HG03469 (cell line): ENCODE data around the gene APOBR.
"Not testable (repeated sequence)": the region's sequence is repeated elsewhere in the genome, so short reads cannot be mapped to it uniquely, and the experiment has no call there.

ENCODE experiments used
- ATAC-seq: cut with Tn5 transposase; IDR thresholded peaks from one replicate; pipeline ENCODE4 v1.9.1; 2021; ENCODE audit warnings: mild to moderate bottlenecking, moderate library complexity, moderate number of reproducible peaks; ENCODE audit not compliant: unreplicated experiment

APOBR gene

GRCh38 chr16:28498666-28499381 is 4.4 kb downstream of the APOBR start:
- ATAC-seq: no peak

GRCh38 chr16:28499854-28500253 is 5.4 kb downstream of the APOBR start:
- ATAC-seq: no peak

GRCh38 chr16:28500476-28501180 is 6.2 kb downstream of the APOBR start:
- not testable (repeated sequence) for ATAC-seq

- no peak for ATAC-seq
These were observed 7.1 kb downstream of the APOBR start for GRCh38 chr16:28501258-28502232.

GRCh38 chr16:28502290-28502689 is 7.8 kb downstream of the APOBR start:
- no peak for ATAC-seq

- no peak for ATAC-seq
These were observed 9.2 kb downstream of the APOBR start for GRCh38 chr16:28503470-28504259.

GRCh38 chr16:28504707-28505404 is 10.4 kb downstream of the APOBR start:
- ATAC-seq: no peak

- ATAC-seq: no peak
These were observed 11.2 kb downstream of the APOBR start for GRCh38 chr16:28505489-28506137.

- no peak for ATAC-seq
These were observed 16.6 kb downstream of the APOBR start for GRCh38 chr16:28511031-28511430.

- ATAC-seq: no peak
These were observed 17.7 kb downstream of the APOBR start for GRCh38 chr16:28511801-28512789.

GRCh38 chr16:28513484-28514181 is 19.2 kb downstream of the APOBR start:
- no peak for ATAC-seq

GRCh38 chr16:28514246-28514645 is 19.8 kb downstream of the APOBR start:
- no peak for ATAC-seq

- no peak for ATAC-seq
These were observed 26.2 kb downstream of the APOBR start for GRCh38 chr16:28520672-28521071.

GRCh38 chr16:28521436-28521835 is 27.0 kb downstream of the APOBR start:
- ATAC-seq: no peak

GRCh38 chr16:28522792-28523191 is 28.3 kb downstream of the APOBR start:
- no peak for ATAC-seq

- no peak for ATAC-seq
These were observed 30.3 kb downstream of the APOBR start for GRCh38 chr16:28524681-28525171.
